Skeletal muscle tissue (tissue), 4 donors: ENCODE results near the gene ACP6. TPM values are rescaled to one million over a fixed set of nuclear protein-coding genes. Genes with fewer than 3 reads are reported as not detected.

Source experiments
- H3K27ac ChIP-seq: one replicate; pipeline ENCODE4 v1.7.0; 2013; ENCODE audit warnings: mild to moderate bottlenecking, low read depth, low read length, inconsistent platforms
- H3K27me3 ChIP-seq, 3 donors: one replicate each; pipeline ENCODE4 v1.7.0; 2013; ENCODE audit warnings: low read length in 3 of 3; ENCODE audit not compliant: control insufficient read depth in 3 of 3, insufficient read depth in 3 of 3
- H3K36me3 ChIP-seq, 3 donors: one replicate each; pipeline ENCODE4 v1.7.0; 2013; ENCODE audit warnings: low read length in 3 of 3; ENCODE audit not compliant: control insufficient read depth in 3 of 3, insufficient read depth in 3 of 3
- H3K4me1 ChIP-seq, 3 donors: one replicate each; pipeline ENCODE4 v1.7.0; 2013; ENCODE audit warnings: low read length in 3 of 3, mild to moderate bottlenecking in 3 of 3; ENCODE audit not compliant: control insufficient read depth in 3 of 3, insufficient read depth in 3 of 3
- H3K4me3 ChIP-seq, 3 donors: one replicate each; pipeline ENCODE4 v1.7.0; 2013; ENCODE audit warnings: low read length in 3 of 3
- H3K9ac ChIP-seq, 3 donors: one replicate each; pipeline ENCODE4 v1.7.0; 2013; ENCODE audit warnings: low read length in 3 of 3, mild to moderate bottlenecking in 3 of 3, moderate library complexity in 2 of 3, low read depth in 1 of 3
- H3K9me3 ChIP-seq, 3 donors: one replicate each; pipeline ENCODE4 v1.7.0; 2013; ENCODE audit warnings: low read length in 3 of 3; ENCODE audit not compliant: control insufficient read depth in 3 of 3
- total RNA-seq: library from RNA; depleted of rRNA; stranded (reverse); fragments of >200 nt; gene quantifications from one replicate; pipeline ENCODE4 v1.2.3, GENCODE V29; 2014
- donor health status: Osteomylitis.

The ACP6 gene
- total RNA-seq, 1 donor from 2014 or later, result 7.8 TPM

GRCh38 chr1:147612366-147612765 lies 58.0 kb downstream of the ACP6 start:
- Histone ChIP-seq H3K4me1 (peaks cover 43 to 55% (median 49%) of the 10 kb centered on the region in 3 donors), H3K27ac (peak overlapping the region; percentile 80), H3K27me3 (no peaks in the 10 kb centered on the region), H3K4me3 (peak overlapping the region in 2 of 3 donors; percentile 17 to 24), H3K9ac (peak overlapping the region; percentile 10 to 23 (median 20)), H3K9me3 (no peaks in the 10 kb centered on the region), H3K36me3 (peaks cover 4 to 36% (median 22%) of the 10 kb centered on the region in 3 donors)

- Histone ChIP-seq H3K4me3 (peak overlapping the region in 2 of 3 donors; percentile 22 to 46), H3K9ac (peak overlapping the region; percentile 27 to 73 (median 58)), H3K27me3 (no peaks in the 10 kb centered on the region), H3K27ac (peak overlapping the region; percentile 80), H3K36me3 (peaks cover 10 to 36% (median 22%) of the 10 kb centered on the region in 3 donors), H3K9me3 (no peaks in the 10 kb centered on the region), H3K4me1 (peaks cover 43 to 48% (median 45%) of the 10 kb centered on the region in 3 donors)
Measured at GRCh38 chr1:147611586-147611985, 58.7 kb downstream of the ACP6 start.

- peak overlapping the region; percentile 80 for H3K27ac ChIP-seq
- H3K27me3 ChIP-seq, result no peaks in the 10 kb centered on the region
- H3K9me3 ChIP-seq, result no peaks in the 10 kb centered on the region
- peak overlapping the region in 2 of 3 donors; percentile 22 to 46 for H3K4me3 ChIP-seq
- peak overlapping the region; percentile 27 to 73 (median 58) for H3K9ac ChIP-seq
- peaks cover 10 to 33% (median 22%) of the 10 kb centered on the region in 3 donors for H3K36me3 ChIP-seq
- H3K4me1 ChIP-seq, result peaks cover 43 to 46% (median 45%) of the 10 kb centered on the region in 3 donors
Measured at GRCh38 chr1:147611021-147611426, 59.3 kb downstream of the ACP6 start.

GRCh38 chr1:147609358-147609757 lies 61.0 kb downstream of the ACP6 start:
- Histone ChIP-seq H3K27ac (no peak overlapping the region), H3K36me3 (peaks cover 10 to 28% (median 10%) of the 10 kb centered on the region in 3 donors), H3K27me3 (no peaks in the 10 kb centered on the region), H3K9ac (no peak overlapping the region), H3K9me3 (no peaks in the 10 kb centered on the region), H3K4me1 (peaks cover 43 to 45% (median 43%) of the 10 kb centered on the region in 3 donors), H3K4me3 (no peak overlapping the region)

- H3K4me3 ChIP-seq, result no peak overlapping the region
- no peak overlapping the region for H3K27ac ChIP-seq
- H3K27me3 ChIP-seq, result no peaks in the 10 kb centered on the region
- H3K9ac ChIP-seq, result no peak overlapping the region
- H3K9me3 ChIP-seq, result no peaks in the 10 kb centered on the region
- peaks cover 6 to 22% (median 8%) of the 10 kb centered on the region in 3 donors for H3K36me3 ChIP-seq
- H3K4me1 ChIP-seq, result peaks cover 38 to 45% (median 43%) of the 10 kb centered on the region in 3 donors
Measured at GRCh38 chr1:147608596-147608995, 61.7 kb downstream of the ACP6 start.

- Histone ChIP-seq H3K9ac (no peak overlapping the region), H3K36me3 (peaks cover 5 to 8% (median 6%) of the 10 kb centered on the region in 3 donors), H3K27ac (no peak overlapping the region), H3K27me3 (no peaks in the 10 kb centered on the region), H3K4me3 (no peak overlapping the region), H3K9me3 (no peaks in the 10 kb centered on the region), H3K4me1 (peaks cover 18 to 25% (median 20%) of the 10 kb centered on the region in 3 donors)
Measured at GRCh38 chr1:147605591-147605990, 64.7 kb downstream of the ACP6 start.

- Histone ChIP-seq H3K27ac (no peak overlapping the region), H3K9ac (no peak overlapping the region), H3K36me3 (peaks cover 5 to 8% (median 6%) of the 10 kb centered on the region in 3 donors), H3K4me1 (peaks cover 14 to 19% (median 14%) of the 10 kb centered on the region in 3 donors), H3K4me3 (no peak overlapping the region), H3K27me3 (no peaks in the 10 kb centered on the region), H3K9me3 (no peaks in the 10 kb centered on the region)
Measured at GRCh38 chr1:147603986-147604385, 66.3 kb downstream of the ACP6 start.

GRCh38 chr1:147600119-147601111 lies 69.9 kb downstream of the ACP6 start:
- peaks cover 16 to 18% (median 18%) of the 10 kb centered on the region in 3 donors for H3K4me1 ChIP-seq
- peak overlapping the region; percentile 67 to 93 (median 69) for H3K4me3 ChIP-seq
- H3K27me3 ChIP-seq, result no peaks in the 10 kb centered on the region
- peak overlapping the region; percentile 55 to 71 (median 69) for H3K9ac ChIP-seq
- H3K27ac ChIP-seq, result peak overlapping the region; percentile 89
- H3K9me3 ChIP-seq, result no peaks in the 10 kb centered on the region
- peaks cover 0 to 5% (median 4%) of the 10 kb centered on the region in 3 donors for H3K36me3 ChIP-seq

GRCh38 chr1:147599362-147600118 lies 70.8 kb downstream of the ACP6 start:
- H3K4me3 ChIP-seq, result peak overlapping the region; percentile 93 to 96 (median 93)
- H3K36me3 ChIP-seq, result no peaks in the 10 kb centered on the region
- no peaks in the 10 kb centered on the region for H3K27me3 ChIP-seq
- H3K4me1 ChIP-seq, result peaks cover 16 to 18% (median 18%) of the 10 kb centered on the region in 3 donors
- no peaks in the 10 kb centered on the region for H3K9me3 ChIP-seq
- peak overlapping the region; percentile 91 to 93 (median 92) for H3K9ac ChIP-seq
- peak overlapping the region; percentile 89 for H3K27ac ChIP-seq
